NCI-H128 (cell line): ENCODE data around the gene NANOS2.
"Not testable (repeated sequence)": the region's sequence is repeated elsewhere in the genome, so short reads cannot be mapped to it uniquely, and the experiment has no call there.

Experiments
- DNase-seq: peaks from one replicate; lab custom pipeline; 2025; ENCODE audit not compliant: unreplicated experiment; lab: John Stamatoyannopoulos, UW

NANOS2 gene

DNA sequence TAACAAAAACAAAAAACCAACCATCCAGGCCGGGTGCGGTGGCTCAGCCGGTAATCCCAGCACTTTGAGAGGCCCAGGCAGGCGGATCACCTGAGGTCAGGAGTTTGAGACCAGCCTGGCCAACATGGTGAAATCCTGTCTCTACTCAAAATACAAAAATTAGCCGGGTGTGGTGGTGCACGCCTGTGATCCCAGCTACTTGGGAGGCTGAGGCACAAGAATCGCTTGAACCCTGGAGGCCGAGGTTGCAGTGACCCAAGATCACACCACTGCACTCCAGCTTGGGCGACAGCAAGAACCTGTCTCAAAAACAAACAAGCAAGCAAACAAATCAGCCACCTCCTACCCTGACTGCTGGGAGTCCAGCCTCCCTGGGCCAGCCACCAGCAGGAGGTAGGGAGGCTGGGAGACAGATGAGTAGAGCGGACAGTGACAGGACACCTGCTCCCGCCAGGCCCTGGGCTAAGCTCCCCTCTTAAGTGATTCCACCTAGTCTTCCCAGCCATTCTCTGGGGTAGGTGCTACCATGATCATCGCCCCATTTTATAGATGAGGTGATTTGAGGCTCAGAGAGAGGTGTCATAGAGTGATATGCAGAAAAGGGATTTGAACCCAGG lies 18.5 kb downstream of the NANOS2 start:
- DNase-seq: not testable (repeated sequence)

DNA sequence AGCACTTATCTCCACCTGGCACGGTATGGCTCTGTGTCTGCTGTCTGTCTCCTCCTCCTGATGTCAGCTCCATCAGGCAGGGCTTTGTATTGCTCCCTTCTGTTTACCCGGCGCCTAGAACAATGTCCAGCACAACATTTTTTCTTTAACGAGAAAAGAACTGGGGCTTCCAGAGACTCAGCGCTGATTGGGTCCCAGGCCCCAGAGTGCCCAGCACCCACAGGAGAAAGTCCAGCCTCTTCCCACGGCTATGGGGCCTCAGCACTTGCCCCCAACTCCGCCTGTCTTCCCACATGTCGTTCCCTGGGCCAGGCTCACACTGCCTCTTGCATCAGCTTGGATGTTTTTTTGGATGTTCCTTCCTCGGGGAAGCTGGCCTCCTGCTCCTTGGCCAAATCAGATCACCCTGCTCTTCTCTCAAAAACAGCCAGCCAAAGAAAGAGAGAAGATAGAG lies 19.0 kb downstream of the NANOS2 start:
- DNase-seq: no peak

DNA sequence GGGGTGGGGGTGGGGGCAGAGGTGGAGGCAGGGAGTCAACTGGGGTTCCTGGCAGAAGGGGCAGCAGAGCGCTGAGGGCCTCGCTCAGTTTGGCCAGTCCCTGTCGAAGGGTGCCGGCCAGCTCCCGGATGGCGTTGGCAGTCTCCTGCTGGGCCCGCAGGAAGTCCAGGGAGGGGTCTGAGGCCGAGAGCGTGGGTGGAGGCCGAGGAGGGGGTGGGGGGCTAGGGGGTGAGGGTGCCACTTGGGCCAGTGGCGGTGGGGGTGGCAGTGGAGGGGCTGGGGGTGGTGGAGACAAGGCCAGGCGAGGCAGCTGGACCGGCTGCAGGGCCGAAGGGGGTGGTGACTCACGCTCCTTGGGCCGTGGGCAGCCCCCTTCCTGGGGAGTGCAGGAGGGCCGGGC lies 23.7 kb downstream of the NANOS2 start:
- no peak for DNase-seq

DNA sequence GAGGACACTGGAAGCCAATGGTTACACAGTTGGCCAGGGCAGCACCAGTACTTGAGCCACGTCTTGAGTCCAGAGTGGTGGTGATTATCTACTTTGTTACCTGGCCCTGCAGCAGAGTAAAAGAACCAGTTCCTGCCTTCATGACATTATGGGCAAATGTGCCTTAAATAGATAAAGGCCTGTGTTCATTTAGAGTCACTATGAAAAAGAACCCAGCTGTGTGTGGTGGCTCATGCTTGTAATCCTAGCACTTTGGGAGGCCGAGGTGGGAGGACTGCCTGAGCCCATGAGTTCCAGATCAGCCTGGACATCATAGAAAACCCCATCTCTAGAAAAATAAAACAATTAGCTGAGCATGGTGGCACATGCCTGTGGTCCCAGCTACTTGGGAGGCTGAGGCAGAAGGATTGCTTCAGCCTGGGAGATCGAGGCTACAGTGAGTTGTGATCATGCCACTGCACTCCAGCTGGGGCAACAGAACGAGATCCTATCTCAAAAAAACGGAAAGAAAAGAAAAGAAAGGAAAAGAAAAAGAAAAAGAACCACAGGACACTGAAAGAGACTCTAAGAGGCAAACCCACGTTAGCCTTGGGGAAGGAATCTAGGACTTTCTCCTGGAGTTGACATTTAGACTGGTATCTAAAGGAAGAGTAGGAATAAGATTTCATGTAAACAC lies 25.2 kb downstream of the NANOS2 start:
- DNase-seq: no peak

DNA sequence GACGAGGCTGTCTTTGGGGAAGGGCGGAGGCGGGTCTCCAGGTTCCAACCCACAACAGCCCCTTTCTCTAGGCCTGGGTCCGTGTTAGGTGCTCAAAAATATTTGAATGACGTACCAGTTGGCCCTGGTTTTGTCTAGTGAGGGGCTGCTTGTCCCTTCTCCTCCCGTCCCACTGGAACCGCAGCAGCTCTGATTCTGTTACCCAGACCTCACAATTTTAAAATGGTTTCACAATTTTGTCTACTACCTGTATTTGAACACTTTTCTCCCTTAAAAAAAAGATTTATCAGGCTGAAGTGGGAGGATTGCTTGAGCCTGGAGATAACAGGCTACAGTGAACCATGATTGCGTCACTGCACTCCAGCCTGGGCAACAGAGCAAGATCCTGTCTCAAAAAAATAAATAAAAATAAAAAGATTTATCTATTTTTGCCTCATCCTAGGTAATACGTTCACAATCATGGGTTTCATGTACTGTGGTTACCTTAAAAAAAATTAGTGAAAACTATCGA lies 27.3 kb downstream of the NANOS2 start:
- no peak for DNase-seq

DNA sequence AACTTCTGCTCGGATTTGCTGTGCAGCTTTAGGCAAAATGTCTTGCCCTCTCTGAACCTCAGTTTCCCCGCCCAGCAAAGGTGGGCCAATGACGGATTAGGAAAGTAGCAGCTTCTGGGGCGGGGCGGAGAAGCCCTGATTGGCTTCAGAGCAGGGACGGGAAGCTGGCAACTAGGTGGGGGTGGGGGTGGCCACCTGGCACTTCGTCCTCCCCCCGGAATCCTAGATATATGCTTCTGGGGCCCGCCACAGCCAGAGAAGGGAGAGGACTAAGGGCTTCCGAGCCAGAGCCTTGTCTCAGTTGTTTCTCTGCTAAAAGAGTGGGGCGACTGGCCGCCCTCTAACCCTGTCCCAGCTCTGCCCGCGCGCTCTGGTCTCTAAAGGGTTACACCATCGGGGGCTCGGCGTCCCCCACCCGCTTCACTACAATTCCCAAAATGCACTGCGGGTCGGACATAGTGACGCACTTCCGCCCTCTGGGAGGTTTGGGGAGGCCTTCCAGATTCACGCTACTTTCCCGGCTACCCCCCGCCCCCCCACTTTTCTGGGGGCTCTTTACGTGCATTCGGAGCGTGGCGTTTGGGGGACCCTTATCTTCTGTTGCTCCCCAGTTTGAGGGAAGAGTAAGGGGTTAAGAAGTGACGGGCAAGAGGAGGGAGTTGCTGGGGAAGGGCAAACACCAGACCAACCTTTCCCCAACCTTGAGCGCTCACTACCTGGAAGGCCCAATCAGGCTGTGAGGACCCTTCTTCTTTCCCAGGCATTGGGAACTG lies 28.0 kb downstream of the NANOS2 start:
- peak; percentile 85 for DNase-seq

DNA sequence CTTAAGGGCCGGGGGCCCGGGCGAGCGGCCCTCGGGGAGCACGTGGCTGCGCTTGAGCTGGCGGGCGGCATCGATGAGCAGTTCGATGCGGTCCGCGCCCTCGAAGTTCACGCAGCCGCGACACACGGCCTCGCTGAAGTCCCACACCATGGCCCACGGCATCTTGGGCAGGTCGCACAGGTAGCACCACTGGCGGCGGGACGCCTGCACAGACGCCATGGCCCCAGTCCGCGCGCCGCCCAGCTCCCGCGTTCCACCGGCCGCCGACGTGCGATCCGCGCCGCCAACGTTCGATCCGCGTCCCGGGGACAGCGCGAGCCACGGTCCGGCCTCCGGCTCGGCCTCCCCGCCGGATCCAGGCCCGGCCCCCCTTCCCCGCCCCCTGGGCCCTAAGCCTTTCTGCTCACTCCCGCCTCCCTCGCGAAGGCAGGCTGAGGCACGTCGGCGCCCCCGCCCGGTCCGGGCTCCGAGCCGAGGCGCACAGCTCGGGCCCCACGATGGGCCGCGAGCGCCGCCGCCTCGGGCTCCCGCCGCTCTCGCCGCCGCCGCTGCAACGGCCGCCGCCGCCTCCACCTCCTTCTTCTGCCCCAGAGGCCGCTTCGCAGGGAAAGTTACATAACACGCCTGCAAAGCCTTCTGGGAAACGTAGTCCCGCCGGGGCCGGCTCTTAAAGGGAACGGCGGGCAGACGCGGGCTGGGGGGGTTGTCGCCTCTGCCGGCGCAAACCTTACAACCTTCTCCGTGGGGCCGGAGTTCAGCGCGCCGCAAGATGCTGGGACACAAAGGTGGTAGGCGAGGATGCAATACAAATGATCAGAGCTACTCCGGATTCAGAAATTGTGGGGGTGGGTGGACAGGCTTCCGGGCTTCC lies 28.8 kb downstream of the NANOS2 start, which contains the start of gene IRF2BP1:
Gene IRF2BP1 (minus strand): TSS at position 586 of the 871 bp plus-strand sequence. CDS start 367 bp downstream, at position 219.
- peak; percentile 84 for DNase-seq

DNA sequence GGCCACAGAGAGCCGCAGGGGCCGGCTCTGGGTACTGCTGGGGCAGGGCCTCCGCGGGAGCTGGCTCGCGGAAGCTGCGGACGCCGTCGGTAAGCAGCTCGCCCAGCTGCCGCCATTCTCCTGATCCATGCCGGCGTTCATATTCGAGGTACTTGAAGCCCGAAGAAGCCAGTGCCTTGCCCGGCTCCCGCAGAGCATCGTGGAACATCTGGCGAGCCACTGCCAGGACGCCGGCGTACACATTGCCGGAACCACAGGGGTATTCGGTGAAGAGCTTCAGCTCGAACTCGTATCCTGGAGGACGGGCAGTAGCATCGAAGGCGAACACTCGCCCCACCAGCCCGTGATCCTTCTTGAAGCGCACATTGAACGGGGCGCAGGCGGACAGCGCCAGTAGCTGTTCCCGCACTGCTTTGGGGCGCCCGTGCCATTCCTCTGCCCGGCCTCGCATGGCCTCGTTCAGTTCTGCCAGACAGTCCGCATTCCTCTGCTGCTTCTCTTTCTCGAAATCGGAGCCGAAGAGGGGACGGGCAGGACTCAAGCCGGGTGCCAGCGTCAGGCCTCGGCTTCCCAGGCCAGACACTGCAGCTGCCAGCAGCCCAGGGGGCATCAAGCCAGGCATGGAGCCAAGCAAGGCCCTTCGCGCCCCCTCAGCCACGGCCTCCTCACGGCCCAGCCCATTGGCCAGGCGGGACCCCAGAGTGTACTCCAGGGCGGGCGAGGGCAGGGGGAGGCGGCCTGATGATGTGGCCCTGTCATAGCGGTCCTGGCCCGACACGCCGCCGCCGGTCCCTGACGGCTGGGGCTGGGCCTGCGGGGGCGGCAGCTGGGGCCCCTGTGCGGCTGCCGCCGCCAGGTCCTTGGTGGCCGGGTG lies 29.7 kb downstream of the NANOS2 start:
- DNase-seq: no peak

DNA sequence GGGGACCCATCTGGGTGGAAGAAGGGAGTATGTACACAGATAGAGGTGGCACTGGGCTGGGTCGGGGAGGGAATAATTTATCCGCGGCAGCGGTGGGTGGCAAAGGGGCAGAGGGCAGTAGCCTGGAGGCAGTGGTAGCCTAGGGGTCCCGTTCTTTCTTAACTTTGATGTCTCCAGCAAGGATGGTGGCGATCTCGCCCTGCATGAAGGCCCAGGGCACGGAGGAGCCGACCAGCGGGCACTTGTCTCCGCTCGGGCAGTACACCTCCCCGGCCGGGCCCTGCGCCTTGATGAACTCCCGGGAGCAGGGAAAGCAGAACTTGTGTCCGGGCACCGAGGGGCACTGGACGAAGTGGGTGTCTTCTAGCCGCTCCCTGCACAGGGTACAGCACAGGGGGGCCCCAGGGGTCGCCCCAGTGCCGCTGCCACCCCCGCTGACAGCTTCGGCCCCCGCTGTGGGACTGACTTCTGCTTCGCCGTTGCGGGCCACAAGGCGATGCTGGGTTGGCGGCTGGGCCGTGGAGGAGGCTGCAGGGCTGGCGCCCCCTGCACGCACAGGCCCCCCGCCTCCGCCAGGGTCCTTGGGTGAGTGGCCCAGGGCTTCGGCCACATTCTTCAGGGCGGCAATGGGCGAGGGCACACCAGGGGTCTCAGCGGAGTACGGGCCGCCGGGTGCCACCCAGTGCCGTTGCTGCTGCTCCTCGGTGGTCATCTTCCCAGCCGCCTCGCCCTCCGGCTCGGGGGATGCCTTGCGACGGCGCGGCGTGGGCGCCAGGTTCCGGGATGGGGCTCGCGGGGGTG lies 30.5 kb downstream of the NANOS2 start:
- DNase-seq: no peak

DNA sequence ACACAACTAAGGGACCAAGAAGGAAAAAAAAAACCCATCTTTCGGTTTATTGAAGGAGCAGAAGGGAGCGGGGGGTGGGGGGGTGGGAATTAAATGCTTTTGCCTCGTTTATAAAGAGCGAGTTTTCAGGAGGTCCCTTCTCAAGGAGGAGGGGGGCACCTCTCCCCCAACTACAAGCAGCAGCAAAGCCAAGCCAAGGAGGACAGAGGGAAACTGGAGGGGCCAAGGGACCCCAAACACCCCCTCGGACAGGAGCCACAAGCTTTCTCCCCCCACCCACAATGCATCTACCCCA lies 31.0 kb downstream of the NANOS2 start:
- no peak for DNase-seq

DNA sequence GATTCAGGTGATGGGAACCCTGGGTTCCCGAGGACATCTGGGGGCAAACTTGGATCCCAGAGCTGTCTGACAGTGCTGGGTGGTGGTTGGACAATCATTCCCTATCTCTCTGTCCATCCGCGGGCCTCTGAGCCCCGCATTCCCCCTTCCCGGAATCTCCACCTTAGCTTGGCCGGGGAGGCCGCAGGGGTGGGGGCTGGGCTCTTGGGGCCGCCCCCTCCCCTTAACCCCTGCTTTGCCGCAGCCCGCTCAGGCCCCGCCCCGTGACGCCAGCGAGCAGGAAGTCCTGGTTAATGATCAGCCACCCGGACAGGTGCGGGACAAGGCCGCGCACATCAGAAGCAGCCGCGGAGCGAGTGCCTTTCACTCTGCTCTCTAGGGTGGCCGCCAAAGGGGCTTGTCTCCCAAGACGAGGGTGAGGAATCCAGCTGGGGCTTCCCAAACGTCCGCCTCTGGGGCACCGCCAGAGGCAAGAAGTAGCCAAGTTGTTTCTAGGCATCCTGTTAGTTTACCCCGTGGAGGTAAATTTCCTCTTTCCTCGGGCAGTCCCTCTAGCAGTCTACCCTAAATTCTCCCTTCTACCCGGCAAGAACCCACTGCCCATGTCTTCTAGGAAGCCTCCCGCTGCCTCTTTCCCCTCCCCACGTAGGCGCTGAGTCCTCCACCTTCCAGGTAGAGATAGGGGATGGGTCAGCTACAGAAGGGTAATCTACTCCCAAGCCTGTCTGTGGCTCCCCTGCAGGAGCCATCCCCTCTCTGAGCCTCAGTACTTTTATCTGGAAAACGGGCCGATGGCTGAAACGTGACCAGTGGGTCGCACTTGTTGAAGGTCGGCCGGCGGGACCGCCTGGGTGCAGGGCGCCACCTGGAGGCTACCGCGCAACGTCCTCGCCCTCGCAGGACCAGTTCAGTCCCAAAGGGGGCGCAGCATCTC lies 31.7 kb downstream of the NANOS2 start:
- DNase-seq: no peak

DNA sequence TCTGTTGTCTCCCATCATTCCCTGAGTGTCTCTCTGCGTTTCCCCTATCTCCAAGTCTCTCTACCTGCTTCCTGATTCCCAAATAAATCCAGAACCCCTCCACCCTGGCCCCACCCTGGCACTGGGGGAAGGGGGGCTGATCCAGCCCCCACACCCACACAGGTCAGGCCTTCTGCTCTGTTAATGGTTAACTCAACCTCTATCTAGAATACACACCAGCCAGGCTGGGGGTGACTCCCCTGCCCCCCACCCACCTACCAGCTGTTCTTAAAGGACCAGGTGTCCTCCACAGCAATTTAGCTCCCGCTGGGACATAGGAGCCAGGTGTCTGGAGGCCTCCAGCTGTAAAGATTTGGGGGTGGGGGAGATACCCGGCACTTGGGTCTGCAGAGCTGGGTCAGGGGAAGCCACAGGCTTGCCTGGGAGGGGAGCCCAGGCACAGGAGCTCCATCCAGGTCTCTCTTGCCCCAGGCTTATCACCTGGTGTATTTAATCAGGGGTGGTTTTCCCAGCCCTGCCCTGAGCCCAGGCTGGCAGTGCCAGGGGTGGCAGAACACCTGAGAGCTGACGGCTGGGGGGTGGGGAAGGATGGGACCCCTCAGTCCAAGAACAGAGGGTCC lies 32.6 kb downstream of the NANOS2 start:
- no peak for DNase-seq

DNA sequence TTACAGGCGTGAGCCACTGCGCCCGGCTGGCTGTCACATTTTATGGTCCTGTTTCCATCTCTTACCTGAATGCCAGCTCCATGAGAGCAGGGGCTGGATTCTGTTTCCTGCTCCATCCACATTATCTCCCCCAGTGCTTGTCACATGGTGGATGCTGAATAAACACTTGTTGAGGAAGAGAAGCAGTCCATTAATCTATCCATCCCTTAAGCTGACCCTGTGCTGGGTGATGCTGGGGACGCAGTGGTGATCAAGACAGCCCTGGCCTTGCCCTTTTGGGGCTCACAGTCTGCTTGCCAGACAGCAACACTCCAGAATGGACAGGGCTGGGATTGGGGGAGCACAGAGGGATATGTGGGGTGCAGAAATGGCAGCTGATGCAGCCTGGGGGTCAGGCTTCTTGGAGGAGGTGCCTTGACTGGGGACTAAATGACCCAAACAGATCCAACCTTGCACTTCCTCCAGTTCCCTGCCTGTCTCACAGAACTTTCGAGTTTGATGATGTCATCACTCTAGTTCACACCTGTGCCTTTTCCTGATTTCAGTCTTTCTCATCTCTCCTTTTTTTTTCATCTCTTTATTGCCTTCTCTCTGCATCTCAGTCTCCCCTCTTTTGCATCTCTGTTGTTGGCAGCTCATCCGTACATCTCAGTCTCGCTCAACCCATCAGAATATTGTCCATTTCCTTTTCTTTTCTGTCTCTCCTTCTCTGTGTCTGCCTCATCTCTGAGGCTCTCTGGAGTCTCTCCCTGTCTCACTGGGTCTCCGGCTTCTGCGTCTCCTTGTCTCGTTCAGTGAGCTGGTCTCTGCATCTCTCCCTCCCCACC lies 33.3 kb downstream of the NANOS2 start:
- DNase-seq: no peak

DNA sequence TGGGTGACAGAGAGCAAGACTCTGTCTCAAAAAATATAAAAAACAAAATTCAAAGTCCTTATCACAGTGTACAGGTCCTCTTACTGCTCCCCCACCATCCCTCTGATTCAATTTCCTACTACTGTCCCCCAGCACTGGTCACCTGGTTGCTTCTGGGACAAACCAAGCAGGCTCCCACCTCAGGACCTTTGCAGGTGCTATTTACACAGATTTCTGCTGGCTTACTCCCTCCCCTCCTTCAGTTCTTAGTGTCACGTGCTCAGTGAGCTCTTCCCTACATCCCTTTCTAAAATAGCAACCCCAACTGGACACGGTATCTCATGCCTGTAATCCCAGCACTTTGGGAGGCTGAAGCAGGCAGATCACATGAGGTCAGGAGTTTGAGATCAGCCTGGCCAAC lies 34.6 kb downstream of the NANOS2 start:
- no peak for DNase-seq

DNA sequence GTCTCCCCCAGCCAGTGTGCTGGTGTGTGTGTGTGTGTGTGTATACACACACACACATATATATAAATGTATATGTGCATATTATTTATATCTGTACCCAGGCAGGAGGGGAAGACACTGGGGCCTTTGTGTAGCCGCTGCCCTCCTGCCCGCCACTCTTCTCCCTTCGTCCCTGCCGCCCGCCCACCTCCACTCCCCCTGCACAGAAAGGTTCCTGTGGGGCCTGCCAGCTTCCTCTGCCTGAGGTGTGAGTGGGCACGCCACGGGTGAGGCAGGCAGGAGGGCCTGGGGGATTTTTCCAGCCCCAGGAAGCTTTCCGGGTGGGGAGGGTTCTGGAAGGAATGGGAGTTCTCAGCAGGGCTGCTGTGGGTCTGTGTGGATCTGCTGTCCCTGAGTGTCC lies 35.5 kb downstream of the NANOS2 start:
- no peak for DNase-seq

DNA sequence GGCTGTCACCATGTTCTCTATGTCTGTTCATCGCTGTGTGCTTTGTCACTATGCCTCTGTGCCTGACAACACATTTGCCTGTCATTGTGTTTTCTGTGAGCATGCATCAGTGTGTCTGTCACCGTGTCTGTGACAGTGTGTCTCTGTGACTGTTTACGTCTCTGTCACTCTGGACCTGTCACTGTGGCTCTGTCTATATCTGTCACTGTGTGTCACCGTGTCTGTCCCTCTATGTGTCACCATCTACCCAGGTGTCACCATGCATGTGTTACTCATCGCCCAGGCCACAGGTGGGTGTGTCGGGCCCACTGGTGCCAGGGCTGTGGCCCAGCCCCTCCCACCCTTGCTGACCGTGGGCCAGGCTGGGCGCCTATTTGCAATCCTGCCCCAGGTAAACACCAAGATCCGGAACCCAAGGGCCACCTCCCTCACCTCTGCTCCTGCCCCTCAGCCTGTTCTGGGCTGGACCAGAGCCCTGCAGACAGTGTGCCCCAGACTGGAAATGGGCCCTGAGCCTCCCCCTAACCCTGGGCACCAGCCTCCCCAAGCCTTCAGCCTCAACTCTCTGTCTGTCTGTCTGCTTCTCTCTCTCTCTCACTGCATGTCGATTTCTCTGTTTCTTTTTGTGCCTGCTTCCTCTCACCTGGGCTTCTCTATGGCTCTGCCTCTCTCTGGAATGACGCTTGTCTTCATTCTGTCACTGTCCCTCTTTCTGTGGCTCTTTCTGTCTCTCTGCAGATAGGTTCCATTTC lies 36.4 kb downstream of the NANOS2 start:
- no peak for DNase-seq
